Testis (tissue), 2 donors: ENCODE data around the gene ETS1.

Experiments
- POLR2A ChIP-seq: fragments of 450-650 bp; IDR thresholded peaks from one replicate; pipeline ENCODE4 v1.6.1; 2017; ENCODE audit warnings: antibody characterized with exemption, mild to moderate bottlenecking, moderate library complexity
- TF ChIP-seq, protein P1 (sequence below), 3 experiments: fragments of 450-650 bp in 2 of 3; fragments of 200-600 bp in 1 of 3; sonication (generic) in 1 of 3; IDR thresholded peaks; one replicate each; pipeline ENCODE4 v1.5.1; 2016 to 2019; ENCODE audit warnings: antibody characterized with exemption in 3 of 3, mild to moderate bottlenecking in 2 of 3, moderate library complexity in 1 of 3

- TF ChIP-seq, protein P1, sequence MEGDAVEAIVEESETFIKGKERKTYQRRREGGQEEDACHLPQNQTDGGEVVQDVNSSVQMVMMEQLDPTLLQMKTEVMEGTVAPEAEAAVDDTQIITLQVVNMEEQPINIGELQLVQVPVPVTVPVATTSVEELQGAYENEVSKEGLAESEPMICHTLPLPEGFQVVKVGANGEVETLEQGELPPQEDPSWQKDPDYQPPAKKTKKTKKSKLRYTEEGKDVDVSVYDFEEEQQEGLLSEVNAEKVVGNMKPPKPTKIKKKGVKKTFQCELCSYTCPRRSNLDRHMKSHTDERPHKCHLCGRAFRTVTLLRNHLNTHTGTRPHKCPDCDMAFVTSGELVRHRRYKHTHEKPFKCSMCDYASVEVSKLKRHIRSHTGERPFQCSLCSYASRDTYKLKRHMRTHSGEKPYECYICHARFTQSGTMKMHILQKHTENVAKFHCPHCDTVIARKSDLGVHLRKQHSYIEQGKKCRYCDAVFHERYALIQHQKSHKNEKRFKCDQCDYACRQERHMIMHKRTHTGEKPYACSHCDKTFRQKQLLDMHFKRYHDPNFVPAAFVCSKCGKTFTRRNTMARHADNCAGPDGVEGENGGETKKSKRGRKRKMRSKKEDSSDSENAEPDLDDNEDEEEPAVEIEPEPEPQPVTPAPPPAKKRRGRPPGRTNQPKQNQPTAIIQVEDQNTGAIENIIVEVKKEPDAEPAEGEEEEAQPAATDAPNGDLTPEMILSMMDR (IDR thresholded peaks at IDR 0.05), result no peak
- no peak for TF ChIP-seq POLR2A
Measured at GRCh38 chr11:128506999-128507611, 80.3 kb downstream of the ETS1 start.
